ENCODE data around the gene LMBRD2. TPM values are rescaled to one million over a fixed set of nuclear protein-coding genes. Genes with fewer than 3 reads are reported as not detected.

The LMBRD2 gene
- total and polyA plus RNA-seq, 9 of the 15 experiments (the other 6 are each of a cell fraction or from before 2014, with no cell fraction given), result 2.1 to 24.2 (median 10.6) TPM

DNA sequence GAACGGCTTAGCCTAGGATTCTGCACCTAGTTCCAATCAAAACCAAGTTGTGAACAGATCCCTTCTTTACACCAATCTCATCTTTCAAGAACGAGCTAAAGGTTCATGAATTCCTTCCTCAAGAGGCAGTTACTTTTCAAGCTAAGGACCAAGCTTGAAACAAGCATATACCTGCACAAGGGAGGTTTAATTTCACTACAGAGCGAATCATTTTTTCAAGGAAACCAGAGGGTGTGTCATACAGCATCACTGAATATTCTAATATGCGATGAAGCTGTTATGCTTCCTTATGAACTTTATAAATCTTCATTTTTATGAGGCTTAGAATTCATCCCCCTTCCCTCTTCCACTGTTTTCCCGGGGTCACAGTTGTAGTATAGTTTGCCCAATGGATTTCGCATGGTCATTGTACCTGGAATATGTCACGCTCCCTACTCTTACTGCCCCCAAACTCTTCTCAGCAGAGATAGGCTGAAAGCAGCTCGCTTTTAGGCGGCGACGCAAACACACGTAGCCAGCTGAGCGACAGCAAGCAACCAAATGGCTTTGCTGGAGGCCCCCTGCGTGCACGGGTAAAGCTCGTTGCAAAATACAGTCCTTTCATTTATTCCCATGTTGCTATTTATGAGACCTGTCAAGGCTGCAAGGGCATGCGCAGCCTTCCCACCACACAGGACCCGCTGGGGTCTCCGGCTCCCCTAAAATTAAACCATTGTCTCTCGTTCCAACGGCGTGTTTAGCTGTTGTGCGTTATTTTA, 832 bp downstream of the LMBRD2 start (continued):
- TF ChIP-seq HMGXB4 (CRISPR knock-in tag; IDR thresholded peaks at IDR 0.05), result no peak

DNA sequence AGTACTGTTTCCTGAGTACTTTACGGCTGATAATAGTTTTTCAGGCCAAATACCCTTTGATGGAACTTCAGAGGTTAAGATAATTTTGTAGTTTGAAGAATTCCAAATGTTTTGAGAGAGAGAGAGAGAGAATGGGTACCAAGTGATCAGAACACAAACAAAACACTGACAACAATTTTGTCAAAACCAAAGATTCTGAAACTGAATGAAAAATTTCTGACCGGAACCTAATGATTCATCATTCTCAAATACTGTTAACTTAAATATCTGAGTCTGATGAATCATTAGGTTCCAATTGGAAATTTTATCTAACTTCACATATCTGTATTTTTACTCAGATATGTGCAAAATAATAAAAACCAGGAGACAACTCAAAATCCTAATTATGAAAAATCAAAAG, 4.0 kb downstream of the LMBRD2 start:
- BruUV-seq (replicated peaks), result no TSS peak

More for the DNA sequence above, 4.0 kb downstream of the LMBRD2 start:
- Histone ChIP-seq H3K9me3 (replicated peaks; ENCODE audit: control insufficient read depth, insufficient read depth, low read depth, low read length) (no peaks in the 10 kb centered on the region), H2AFZ (ENCODE audit: low read depth, low read length) (no peak overlapping the region), H3K79me2 (ENCODE audit: control insufficient read depth, insufficient read depth, low read length) (peaks cover 76% of the 10 kb centered on the region), H3K9me1 (ENCODE audit: control insufficient read depth, insufficient read depth, low read length) (no peaks in the 10 kb centered on the region), H3K4me1 (replicated peaks in 1 of 2; ENCODE audit: control insufficient read depth in 2 of 2, insufficient read depth in 2 of 2, low read length in 2 of 2) (peaks cover 0 to 5% of the 10 kb centered on the region in 2 experiments; a peak in 2 of 5 replicates), H3K27me3 (ENCODE audit: control insufficient read depth in 2 of 2, insufficient read depth in 2 of 2, low read length in 2 of 2) (no peaks in the 10 kb centered on the region), H3K4me2 (ENCODE audit: insufficient read depth, low read length) (no peak overlapping the region), H3K36me3 (ENCODE audit: control insufficient read depth, insufficient read depth, low read length) (peaks cover 13% of the 10 kb centered on the region; the same call in 2 of the 3 replicates), H4K20me1 (replicated peaks; ENCODE audit: control insufficient read depth, insufficient read depth, low read length) (no peaks in the 10 kb centered on the region), H3K27ac (ENCODE audit: extremely low read depth, low read depth, low read length) (no peak overlapping the region), H3K4me3 (no peak overlapping the region), H3K9ac (ENCODE audit: insufficient read depth in 1 of 2, low read depth in 2 of 2, low read length in 2 of 2) (no peak overlapping the region)
- ATAC-seq (no peak), FAIRE-seq (no peak), DNase-seq (ENCODE audit: extremely low read depth in 1 of 4, low spot score in 3 of 4) (no peak)
- no peak for TF ChIP-seq KHSRP (IDR thresholded peaks at IDR 0.05)
- TF ChIP-seq MIER1 (IDR thresholded peaks at IDR 0.05; ENCODE audit: low read depth), result no peak
- no peak for TF ChIP-seq NFRKB (IDR thresholded peaks at IDR 0.05; ENCODE audit: low read depth)
- no peak for TF ChIP-seq SMAD4 (CRISPR knock-in tag; conservative IDR thresholded peaks at IDR 0.05)
- no peak for TF ChIP-seq KAT8 (IDR thresholded peaks at IDR 0.05; ENCODE audit: low read depth)
- no peak for TF ChIP-seq MECOM (CRISPR knock-in tag; IDR thresholded peaks at IDR 0.05)
- TF ChIP-seq ZNF3 (CRISPR knock-in tag; IDR thresholded peaks at IDR 0.05), result no peak
- TF ChIP-seq, protein P1, sequence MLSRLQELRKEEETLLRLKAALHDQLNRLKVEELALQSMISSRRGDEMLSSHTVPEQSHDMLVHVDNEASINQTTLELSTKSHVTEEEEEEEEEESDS (CRISPR knock-in tag; IDR thresholded peaks at IDR 0.05), result no peak
- TF ChIP-seq RBM39 (optimal IDR thresholded peaks at IDR 0.05; ENCODE audit: low read depth, low read length), result no peak
- no peak for TF ChIP-seq POLR2B (IDR thresholded peaks at IDR 0.05; ENCODE audit: low read depth, partially characterized antibody)
- 93% methylated on average over 2 of the region's 2 CpGs for WGBS (ENCODE audit: insufficient coverage, low coverage, missing lambda C conversion rate)
- CTCF ChIA-PET (ENCODE audit: low intra/inter-chr PET ratio), result no interaction called here
- in situ Hi-C loops (cut with MboI) (no loop called here), intact Hi-C loops (cut with micrococcal nuclease) (no loop called here)
- POLR2A ChIA-PET, result no interaction called here
